ENCODE data around the gene CORO7. TPM values are rescaled to one million over a fixed set of nuclear protein-coding genes. Genes with fewer than 3 reads are reported as not detected.
A peak's percentile ranks its signal among the peaks of the same experiment; 100 is the strongest.

The CORO7 gene
- total RNA-seq, 2 experiments from 2014 or later: 167 to 176 TPM

DNA sequence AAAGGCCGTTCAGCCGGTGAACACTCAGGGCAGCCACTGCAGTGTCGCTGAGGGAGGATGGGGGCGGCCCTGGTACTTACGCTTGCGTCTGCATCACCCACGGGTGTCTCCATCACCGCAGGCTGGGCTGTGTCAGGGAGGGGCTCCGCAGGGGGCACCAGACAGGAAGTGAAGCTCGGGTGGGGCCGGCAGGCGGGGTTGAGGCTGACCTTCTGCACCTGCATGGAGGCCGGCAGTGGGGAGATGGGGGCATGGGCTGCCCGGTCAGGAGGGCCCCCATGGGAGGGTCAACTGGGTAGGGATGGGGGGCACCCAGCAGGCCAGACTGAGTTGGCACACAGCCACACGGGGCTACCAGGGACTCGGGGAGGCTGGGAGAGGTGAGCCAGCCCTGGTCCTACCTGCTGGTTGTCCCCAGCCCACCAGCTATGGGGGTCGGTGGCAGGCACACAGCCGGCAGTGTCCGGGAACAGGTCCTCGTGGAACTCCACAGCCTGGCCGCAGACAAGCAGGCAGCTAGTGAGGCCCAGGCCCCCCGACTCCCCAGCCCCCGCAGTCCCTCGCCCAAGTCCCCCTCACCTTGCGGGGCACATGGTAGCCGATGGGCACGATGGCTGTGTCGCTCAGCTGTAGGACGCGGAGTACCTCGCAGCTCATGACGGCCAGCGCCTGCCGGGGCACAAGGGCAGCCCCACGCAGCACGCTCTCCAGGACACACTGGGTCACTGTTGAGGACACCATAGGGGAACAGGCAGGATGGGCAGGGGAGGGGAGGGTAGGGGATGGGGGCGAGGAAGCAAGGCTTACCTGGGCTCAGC, 52.0 kb downstream of the CORO7 start:
- Mint-ChIP-seq H3K4me3 (no peak overlapping the region), H3K27ac (no peak overlapping the region), H3K9me3 (ENCODE audit: insufficient read depth) (no peaks in the 10 kb centered on the region), H3K4me1 (ENCODE audit: low read depth) (no peaks in the 10 kb centered on the region), H3K36me3 (ENCODE audit: low read depth) (peaks cover 31% of the 10 kb centered on the region), H3K27me3 (ENCODE audit: low read depth) (no peaks in the 10 kb centered on the region)
- no peak for DNase-seq
- ChIA-PET CTCF (interaction anchor here (2.4 kb wide), 1 partner anchor 38 kb away, joined by 6 read pairs; no protein-coding TSS in a partner anchor), POLR2A (no interaction called here)
- no peak for ATAC-seq

DNA sequence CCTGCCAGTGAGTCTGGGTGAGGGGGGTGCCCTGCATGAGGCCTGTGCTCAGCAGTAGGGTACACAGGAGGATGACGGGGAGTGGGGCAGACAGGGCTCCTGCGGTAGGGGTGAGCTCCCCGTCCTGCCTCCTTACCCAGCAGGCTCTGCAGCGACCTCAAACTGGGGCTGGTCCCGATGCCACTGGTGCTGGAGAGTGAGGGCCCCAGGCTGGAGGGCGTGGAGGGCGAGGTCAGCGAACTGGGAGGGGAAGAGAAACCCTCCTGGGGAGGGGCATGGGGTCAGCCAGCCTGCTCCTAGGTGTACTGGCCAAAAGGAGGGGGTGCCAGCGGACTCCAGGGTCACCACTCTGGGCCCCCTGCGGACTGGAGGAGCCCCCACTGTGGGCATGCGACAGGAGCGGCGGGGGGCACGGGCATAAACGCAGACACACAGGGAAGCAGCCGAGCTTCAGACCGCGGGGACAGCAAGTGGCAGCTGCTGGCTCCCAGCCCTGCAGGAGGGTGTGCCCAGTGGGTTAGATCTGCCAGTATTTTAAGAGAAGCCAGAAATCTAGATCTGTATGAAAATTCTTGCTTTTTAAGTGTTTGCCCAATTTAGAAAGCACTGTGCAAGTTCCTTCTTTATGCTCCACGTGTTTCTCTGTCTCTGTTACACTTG, 53.8 kb downstream of the CORO7 start:
- no peak overlapping the region for H3K4me3 Mint-ChIP-seq
- no peaks in the 10 kb centered on the region for H3K4me1 Mint-ChIP-seq (ENCODE audit: low read depth)
- H3K36me3 Mint-ChIP-seq (ENCODE audit: low read depth): peaks cover 42% of the 10 kb centered on the region
- ATAC-seq: no peak
- no peaks in the 10 kb centered on the region for H3K9me3 Mint-ChIP-seq (ENCODE audit: insufficient read depth)
- H3K27ac Mint-ChIP-seq: no peak overlapping the region
- DNase-seq: no peak
- H3K27me3 Mint-ChIP-seq (ENCODE audit: low read depth): no peaks in the 10 kb centered on the region
- ChIA-PET POLR2A (interaction anchor here (1.1 kb wide), 1 partner anchor 11 kb away, joined by 3 read pairs; no protein-coding TSS in a partner anchor), CTCF (interaction anchor here (2.4 to 4.5 kb wide), 2 partner anchors 40 kb away, joined by 6 to 23 read pairs; no protein-coding TSS in a partner anchor)

DNA sequence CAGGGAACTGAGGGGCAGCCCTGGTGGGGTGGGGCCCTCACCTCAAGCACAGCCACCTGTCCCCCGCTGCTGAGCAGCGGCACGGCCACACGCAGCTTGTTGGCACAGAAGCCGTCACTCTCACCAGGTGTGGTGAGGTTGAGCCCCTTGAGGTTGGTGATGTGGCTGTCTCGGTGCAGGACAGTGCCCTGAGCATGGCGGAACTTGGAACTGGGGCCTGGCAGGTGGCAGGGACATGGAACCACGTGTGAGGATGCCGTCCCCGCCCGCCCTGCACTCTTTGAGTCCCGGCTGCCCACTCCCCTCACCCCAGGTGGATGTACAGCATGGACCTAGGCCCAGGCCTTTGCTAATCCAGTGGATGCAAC, 54.5 kb downstream of the CORO7 start:
- no peaks in the 10 kb centered on the region for H3K4me1 Mint-ChIP-seq (ENCODE audit: low read depth)
- H3K4me3 Mint-ChIP-seq: no peak overlapping the region
- H3K27me3 Mint-ChIP-seq (ENCODE audit: low read depth): no peaks in the 10 kb centered on the region
- no peak for DNase-seq
- no peaks in the 10 kb centered on the region for H3K9me3 Mint-ChIP-seq (ENCODE audit: insufficient read depth)
- no peak overlapping the region for H3K27ac Mint-ChIP-seq
- peaks cover 40% of the 10 kb centered on the region for H3K36me3 Mint-ChIP-seq (ENCODE audit: low read depth)
- CTCF ChIA-PET: interaction anchor here (0.8 to 4.5 kb wide), 2 partner anchors 41 to 101 kb away, joined by 3 to 23 read pairs; no protein-coding TSS in a partner anchor
- POLR2A ChIA-PET: interaction anchor here (1.1 kb wide), 1 partner anchor 10 kb away, joined by 3 read pairs; no protein-coding TSS in a partner anchor
- ATAC-seq: no peak

DNA sequence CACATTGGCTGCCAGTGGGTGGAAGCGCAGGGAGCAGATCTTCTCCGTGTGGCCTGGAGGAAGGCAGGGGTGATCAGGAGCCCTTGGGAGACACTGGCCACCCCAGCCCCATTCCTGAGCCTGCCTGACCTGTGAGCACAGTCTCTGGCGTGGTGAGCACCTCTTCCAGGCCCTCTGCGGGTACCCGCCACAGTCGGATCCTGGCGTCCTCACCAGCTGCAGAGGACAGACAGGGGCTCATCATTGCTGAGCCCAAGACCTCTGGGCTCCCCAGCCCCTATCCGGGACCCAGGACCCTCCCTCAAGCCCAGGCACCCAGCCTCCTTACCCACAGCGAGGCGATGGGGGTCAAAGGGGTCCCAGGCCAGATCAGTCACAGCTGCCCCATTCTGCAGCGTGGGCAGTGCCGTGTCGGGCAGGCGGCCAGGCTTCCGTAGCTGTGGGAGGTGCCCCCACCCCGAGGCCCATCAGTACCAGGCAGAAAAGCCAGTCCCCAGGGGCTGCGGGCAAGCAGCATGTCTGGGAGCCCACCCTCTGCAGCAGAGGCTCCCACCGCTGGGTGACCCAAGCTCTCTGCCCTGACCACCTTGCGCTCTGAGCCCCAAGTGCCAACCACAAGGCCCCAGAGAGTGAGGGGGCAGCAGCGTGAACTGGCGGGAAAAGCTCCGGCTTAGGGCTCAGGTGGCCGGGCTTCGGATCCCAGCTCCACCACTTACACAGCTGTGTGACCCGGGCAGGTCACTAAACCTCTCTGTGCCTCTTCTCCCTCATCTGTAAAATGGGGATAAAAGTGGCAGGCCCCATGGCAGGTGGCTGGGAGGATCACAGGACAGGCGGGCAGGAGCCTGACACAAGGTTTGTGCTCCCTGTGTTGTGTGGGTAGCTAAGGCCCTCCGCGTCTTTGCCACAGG, 55.1 kb downstream of the CORO7 start:
- Mint-ChIP-seq H3K36me3 (ENCODE audit: low read depth) (peaks cover 42% of the 10 kb centered on the region), H3K9me3 (ENCODE audit: insufficient read depth) (no peaks in the 10 kb centered on the region), H3K4me3 (no peak overlapping the region), H3K27ac (no peak overlapping the region), H3K27me3 (ENCODE audit: low read depth) (no peaks in the 10 kb centered on the region), H3K4me1 (ENCODE audit: low read depth) (no peaks in the 10 kb centered on the region)
- ChIA-PET POLR2A (interaction anchor here (1.1 kb wide), 1 partner anchor 10 kb away, joined by 3 read pairs; no protein-coding TSS in a partner anchor), CTCF (interaction anchor here (0.8 to 4.5 kb wide), 2 partner anchors 41 to 100 kb away, joined by 3 to 23 read pairs; no protein-coding TSS in a partner anchor)
- ATAC-seq (no peak), DNase-seq (no peak)

DNA sequence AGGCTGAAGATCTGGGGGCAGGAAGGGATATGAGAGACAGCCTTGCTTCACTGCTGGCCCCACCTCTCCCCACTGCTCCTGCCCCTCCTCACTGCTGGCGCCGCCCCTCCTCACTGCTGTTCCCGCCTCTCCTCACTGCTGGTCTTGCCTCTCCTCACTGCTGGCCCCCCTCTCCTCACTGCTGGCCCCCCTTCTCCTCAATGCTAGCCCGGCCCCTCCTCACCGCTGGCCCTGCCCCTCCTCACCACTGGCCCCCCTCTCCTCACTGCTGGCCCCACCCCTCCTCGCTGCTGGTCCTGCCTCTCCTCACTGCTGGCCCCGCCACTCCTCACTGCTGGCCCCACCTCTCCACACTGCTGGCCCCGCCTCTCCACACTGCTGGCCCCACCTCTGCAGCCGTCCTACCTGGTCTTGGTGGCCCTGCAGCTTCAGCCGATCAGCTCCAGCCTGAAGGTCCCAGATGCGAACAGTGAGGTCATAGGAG, 55.8 kb downstream of the CORO7 start:
- ATAC-seq (peak; percentile 40), DNase-seq (no peak)
- ChIA-PET POLR2A (interaction anchor here (0.7 kb wide), 1 partner anchor 156 kb away, joined by 3 read pairs; no protein-coding TSS in a partner anchor), CTCF (interaction anchor here (4.5 kb wide), 1 partner anchor 42 kb away, joined by 23 read pairs; no protein-coding TSS in a partner anchor)
- Mint-ChIP-seq H3K4me3 (no peak overlapping the region), H3K36me3 (ENCODE audit: low read depth) (peaks cover 39% of the 10 kb centered on the region), H3K27me3 (ENCODE audit: low read depth) (no peaks in the 10 kb centered on the region), H3K27ac (no peak overlapping the region), H3K4me1 (ENCODE audit: low read depth) (no peaks in the 10 kb centered on the region), H3K9me3 (ENCODE audit: insufficient read depth) (no peaks in the 10 kb centered on the region)

DNA sequence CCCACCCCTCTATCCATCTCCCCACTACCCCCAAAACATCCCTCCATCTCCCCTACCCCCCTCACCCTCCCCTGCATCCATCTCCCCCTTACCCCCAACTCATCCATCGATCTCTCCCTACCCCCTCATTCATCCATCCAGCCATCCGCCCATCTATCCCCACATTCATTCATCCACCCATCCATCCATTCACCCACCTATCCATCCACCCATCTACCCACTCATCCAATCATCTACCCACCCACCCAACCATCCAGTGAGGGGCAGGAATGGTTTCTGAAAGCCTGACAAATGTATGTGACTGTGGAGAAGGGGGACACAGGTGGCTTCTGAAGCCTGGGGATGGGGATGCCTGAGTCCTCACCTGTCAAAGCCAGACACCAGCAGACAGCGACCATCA, 56.5 kb downstream of the CORO7 start:
- H3K27ac Mint-ChIP-seq: no peak overlapping the region
- no peak overlapping the region for H3K4me3 Mint-ChIP-seq
- no peaks in the 10 kb centered on the region for H3K9me3 Mint-ChIP-seq (ENCODE audit: insufficient read depth)
- H3K27me3 Mint-ChIP-seq (ENCODE audit: low read depth): no peaks in the 10 kb centered on the region
- DNase-seq (no peak), ATAC-seq (no peak)
- H3K4me1 Mint-ChIP-seq (ENCODE audit: low read depth): no peaks in the 10 kb centered on the region
- ChIA-PET CTCF (interaction anchor here (0.8 to 4.5 kb wide), 7 partner anchors 11 to 77 kb away, joined by 3 to 23 read pairs (median 3); partner anchors contain the start of gene VASN), POLR2A (interaction anchor here (0.7 to 1.1 kb wide), 2 partner anchors 51 to 155 kb away, joined by 3 read pairs; no protein-coding TSS in a partner anchor)
- H3K36me3 Mint-ChIP-seq (ENCODE audit: low read depth): peaks cover 39% of the 10 kb centered on the region

DNA sequence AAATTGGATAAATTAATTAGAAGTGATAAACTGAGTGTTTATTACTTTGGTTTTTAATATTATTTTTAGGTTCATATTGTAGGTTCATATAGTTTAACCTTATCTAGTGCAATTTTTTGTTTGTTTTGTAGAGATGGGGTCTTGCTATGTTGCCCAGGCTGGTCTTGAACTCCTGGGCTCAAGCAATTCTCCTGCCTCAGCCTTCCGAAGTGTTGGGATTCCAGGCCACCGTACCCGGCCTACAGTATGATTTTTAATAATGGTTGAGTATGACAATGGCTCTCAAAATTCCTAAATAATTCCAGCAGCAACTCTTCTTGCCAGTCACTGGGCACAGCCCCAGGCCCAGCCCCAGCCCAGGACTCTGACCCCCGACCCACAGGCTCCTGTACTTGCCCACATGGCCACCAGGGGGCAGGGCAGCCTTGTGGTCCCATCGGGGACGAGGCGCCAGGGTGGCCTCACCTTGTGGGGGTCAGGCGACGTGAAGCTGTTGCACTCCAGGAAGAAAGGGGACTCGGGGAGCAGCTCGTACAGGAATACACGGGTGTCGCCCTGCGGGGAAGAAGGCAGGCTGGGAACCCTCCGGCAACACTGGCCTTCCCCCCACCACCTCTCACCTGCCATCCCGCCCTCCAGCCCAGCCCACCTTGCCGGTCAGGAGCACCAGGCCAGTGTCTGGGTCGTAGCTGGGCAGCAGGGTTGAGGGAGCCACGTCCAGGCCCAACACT, 57.4 kb downstream of the CORO7 start:
- no peaks in the 10 kb centered on the region for H3K4me1 Mint-ChIP-seq (ENCODE audit: low read depth)
- H3K9me3 Mint-ChIP-seq (ENCODE audit: insufficient read depth): no peaks in the 10 kb centered on the region
- peak overlapping the region; percentile 55 for H3K27ac Mint-ChIP-seq
- POLR2A ChIA-PET: interaction anchor here (1.1 kb wide), 1 partner anchor 50 kb away, joined by 3 read pairs; no protein-coding TSS in a partner anchor
- H3K27me3 Mint-ChIP-seq (ENCODE audit: low read depth): no peaks in the 10 kb centered on the region
- ATAC-seq: peak; percentile 69
- CTCF ChIA-PET: interaction anchor here (0.6 to 4.5 kb wide), 8 partner anchors 12 to 304 kb away, joined by 3 to 23 read pairs (median 3); partner anchors contain the start of gene VASN
- peak; percentile 68 for DNase-seq
- no peak overlapping the region for H3K4me3 Mint-ChIP-seq
- peaks cover 43% of the 10 kb centered on the region for H3K36me3 Mint-ChIP-seq (ENCODE audit: low read depth)

DNA sequence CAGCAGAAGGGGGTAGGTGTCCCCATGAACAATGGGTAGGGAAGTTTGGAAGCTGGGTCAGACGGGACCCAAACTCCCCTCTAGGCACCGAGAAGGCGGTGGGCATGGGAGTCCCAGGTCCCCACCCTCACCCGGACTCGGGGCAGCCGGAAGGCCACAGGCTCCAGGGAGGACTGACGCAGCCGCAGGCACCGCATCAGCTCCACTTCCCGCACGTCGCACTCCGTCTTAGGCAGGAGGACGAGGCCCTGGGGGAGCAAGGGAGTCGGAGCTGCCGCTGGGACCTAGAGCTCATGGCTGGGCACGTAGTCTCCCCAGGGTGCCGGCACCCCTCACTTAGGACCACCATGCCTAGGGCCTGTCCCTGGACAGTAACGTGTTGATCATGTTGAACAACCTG, 58.2 kb downstream of the CORO7 start:
- DNase-seq (no peak), ATAC-seq (no peak)
- Mint-ChIP-seq H3K27ac (no peak overlapping the region), H3K36me3 (ENCODE audit: low read depth) (peaks cover 45% of the 10 kb centered on the region), H3K4me3 (no peak overlapping the region), H3K4me1 (ENCODE audit: low read depth) (no peaks in the 10 kb centered on the region), H3K27me3 (ENCODE audit: low read depth) (no peaks in the 10 kb centered on the region), H3K9me3 (ENCODE audit: insufficient read depth) (no peaks in the 10 kb centered on the region)
- ChIA-PET CTCF (interaction anchor here (4.5 kb wide), 1 partner anchor 44 kb away, joined by 23 read pairs; no protein-coding TSS in a partner anchor), POLR2A (interaction anchor here (0.6 kb wide), 1 partner anchor 57 kb away, joined by 3 read pairs; no protein-coding TSS in a partner anchor)

DNA sequence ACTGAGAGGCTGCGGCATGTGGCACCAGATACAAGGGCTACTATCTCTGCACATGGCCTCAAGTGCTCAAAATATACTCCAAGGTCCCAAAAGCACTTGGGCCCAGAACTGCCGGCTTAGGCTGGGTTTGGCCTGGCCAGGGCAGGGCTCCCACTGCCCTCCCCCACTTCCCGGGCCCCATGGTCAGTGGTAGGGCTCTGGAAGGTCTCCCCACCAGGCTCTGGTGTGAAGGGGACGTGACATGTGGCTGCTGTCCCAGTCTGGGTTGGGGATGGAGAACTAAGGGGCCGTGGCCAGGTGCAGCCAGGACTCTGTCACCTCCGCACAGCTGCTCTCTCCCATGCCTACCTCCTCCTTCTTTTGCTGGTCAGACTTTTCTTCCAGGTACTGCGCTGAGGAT, 59.6 kb downstream of the CORO7 start:
- ATAC-seq: no peak
- no peak overlapping the region for H3K4me3 Mint-ChIP-seq
- ChIA-PET CTCF (no interaction called here), POLR2A (no interaction called here)
- H3K27me3 Mint-ChIP-seq (ENCODE audit: low read depth): no peaks in the 10 kb centered on the region
- H3K9me3 Mint-ChIP-seq (ENCODE audit: insufficient read depth): no peaks in the 10 kb centered on the region
- no peak for DNase-seq
- H3K27ac Mint-ChIP-seq: no peak overlapping the region
- H3K36me3 Mint-ChIP-seq (ENCODE audit: low read depth): peaks cover 36% of the 10 kb centered on the region
- H3K4me1 Mint-ChIP-seq (ENCODE audit: low read depth): no peaks in the 10 kb centered on the region

DNA sequence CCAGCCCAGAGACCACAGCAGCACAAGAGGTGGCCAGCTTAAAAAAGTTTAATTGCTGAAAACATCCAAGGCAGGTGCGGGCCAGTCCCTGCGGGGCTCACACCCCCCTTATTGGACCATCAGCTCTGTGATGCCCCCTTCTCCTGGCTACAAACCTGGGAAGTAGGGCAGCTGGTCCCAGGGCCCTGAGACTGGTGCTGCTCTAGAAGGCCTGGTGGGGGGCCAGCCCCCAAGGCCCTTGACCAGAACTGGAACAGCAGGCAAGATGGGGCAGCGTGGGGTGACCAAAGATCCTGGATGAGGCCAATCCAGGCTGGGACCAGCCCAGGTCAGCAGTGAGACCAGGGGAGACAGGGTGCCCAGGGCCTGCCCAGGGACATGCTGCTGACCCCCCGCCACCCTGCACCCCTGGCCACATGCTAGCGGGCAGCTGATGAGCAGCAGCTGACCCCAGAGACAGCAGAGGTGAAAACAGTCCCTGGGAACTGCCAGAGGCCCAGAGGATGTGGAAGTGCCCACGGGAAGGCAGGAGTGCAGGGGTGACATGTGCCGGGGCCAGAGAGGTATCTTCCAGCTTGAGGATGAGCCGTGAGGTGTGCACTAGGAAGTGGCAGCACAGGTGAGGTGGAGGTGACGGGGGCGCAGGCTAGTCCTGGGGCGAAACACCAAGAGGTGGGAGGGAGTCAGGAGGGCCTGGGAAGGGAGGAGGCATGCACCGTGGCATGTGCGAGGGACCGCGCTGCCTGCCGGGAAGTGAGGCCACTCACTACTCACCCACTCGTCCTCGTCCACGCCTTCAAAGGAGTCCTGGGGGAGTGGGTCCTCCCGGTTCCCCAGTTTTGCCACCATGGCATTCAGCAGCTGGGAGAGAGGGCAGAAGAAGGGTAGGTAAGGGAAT, 61.6 kb downstream of the CORO7 start:
- Mint-ChIP-seq H3K4me3 (no peak overlapping the region), H3K36me3 (ENCODE audit: low read depth) (peaks cover 34% of the 10 kb centered on the region), H3K27ac (no peak overlapping the region), H3K27me3 (ENCODE audit: low read depth) (no peaks in the 10 kb centered on the region), H3K4me1 (ENCODE audit: low read depth) (peaks cover 11% of the 10 kb centered on the region), H3K9me3 (ENCODE audit: insufficient read depth) (no peaks in the 10 kb centered on the region)
- POLR2A ChIA-PET: interaction anchor here (0.6 kb wide), 1 partner anchor 39 kb away, joined by 3 read pairs; no protein-coding TSS in a partner anchor
- CTCF ChIA-PET: no interaction called here
- DNase-seq: no peak
- no peak for ATAC-seq
